Uterus (tissue), 4 donors: Measurements from ENCODE around the gene VPS4B. TPM values are rescaled to one million over a fixed set of nuclear protein-coding genes. Genes with fewer than 3 reads are reported as not detected.

ENCODE experiments used
- DNase-seq, 2 donors: peaks; one replicate each; pipeline ENCODE4 v3.0.0-alpha.2; 2019 to 2020
- H3K27ac ChIP-seq, 2 donors: fragments of 200-600 bp; sonication (generic); 1 replicate in 1 of 2; 2 replicates in 1 of 2; pipeline ENCODE4 v1.5.1; 2016 to 2018
- H3K27me3 ChIP-seq, 2 donors: fragments of 200-600 bp; sonication (generic); one replicate each; pipeline ENCODE4 v1.5.1; 2018 to 2019; ENCODE audit warnings: control low read depth in 1 of 2
- H3K36me3 ChIP-seq, 2 donors: fragments of 200-600 bp; sonication (generic); one replicate each; pipeline ENCODE4 v1.5.1; 2019; ENCODE audit warnings: control low read depth in 1 of 2
- H3K4me1 ChIP-seq, 2 donors: fragments of 200-600 bp; sonication (generic); one replicate each; pipeline ENCODE4 v1.5.1; 2018 to 2019; ENCODE audit warnings: control low read depth in 1 of 2
- H3K4me3 ChIP-seq, 2 donors: fragments of 200-600 bp; sonication (generic); 1 replicate in 1 of 2; 2 replicates in 1 of 2; pipeline ENCODE4 v1.5.1; 2018 to 2019; ENCODE audit warnings: mild to moderate bottlenecking in 1 of 2
- H3K9me3 ChIP-seq, 2 donors: fragments of 200-600 bp; sonication (generic); one replicate each; pipeline ENCODE4 v1.5.1; 2019; ENCODE audit warnings: control low read depth in 1 of 2
- CTCF ChIP-seq, 4 experiments: fragments of 200-600 bp in 2 of 4; fragments of 450-650 bp in 2 of 4; sonication (generic) in 2 of 4; IDR thresholded peaks; one replicate each; pipeline ENCODE4 v1.5.1; 2016 to 2019; ENCODE audit warnings: antibody characterized with exemption in 4 of 4, mild to moderate bottlenecking in 2 of 4, moderate library complexity in 1 of 4
- POLR2A ChIP-seq, 2 donors: fragments of 450-650 bp; IDR thresholded peaks; one replicate each; pipeline ENCODE4 v1.6.1; 2016; ENCODE audit warnings: antibody characterized with exemption in 2 of 2, mild to moderate bottlenecking in 1 of 2, moderate library complexity in 1 of 2
- intact Hi-C: fragments of 100-400 bp; cut with DNase I; formaldehyde crosslinking; loops from one replicate; pipeline ENCODE4 v1.15.1; 2023; ENCODE audit warnings: low total_unique reads
- total RNA-seq, 4 donors: library from RNA; depleted of rRNA in 3 of 4; stranded (reverse); fragments of >200 nt in 3 of 4; gene quantifications; one replicate each; pipeline versions ENCODE4 v1.1.0 to v1.2.4, GENCODE V29; 2014 to 2023
- donor health status: DM: yes; HTN: yes; CAD: no.

VPS4B gene
- total RNA-seq, 4 donors from 2014 or later = 32.4 to 214 (median 52.2) TPM

DNA sequence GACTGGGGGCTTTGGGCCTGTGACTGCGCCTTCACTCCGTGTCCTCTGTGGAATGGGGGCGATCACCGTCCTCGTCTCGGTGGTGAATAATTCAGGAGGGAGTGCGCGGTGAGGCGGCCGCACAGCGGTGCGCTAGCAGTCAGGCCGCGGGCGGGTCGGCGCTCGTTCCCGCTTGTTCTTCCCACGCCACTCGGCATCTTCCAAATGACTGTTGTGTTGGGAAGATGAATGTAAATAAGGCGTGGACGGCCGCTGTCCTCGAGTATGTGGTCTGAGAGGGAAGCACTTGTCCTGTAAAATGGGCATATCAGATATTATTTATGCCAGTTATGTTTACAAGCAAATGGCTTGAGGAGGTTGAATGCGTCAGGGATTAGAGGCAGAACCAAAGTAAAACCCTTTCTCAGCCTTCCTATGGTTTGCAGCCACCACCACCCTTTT, 608 bp upstream of the VPS4B start:
- Histone ChIP-seq H3K4me3 (peak overlapping the region; percentile 74 to 88), H3K4me1 (no peaks in the 10 kb centered on the region), H3K36me3 (no peaks in the 10 kb centered on the region), H3K27ac (peak overlapping the region; percentile 97 to 98), H3K9me3 (no peaks in the 10 kb centered on the region), H3K27me3 (no peaks in the 10 kb centered on the region)
- intact Hi-C loops = no loop called here
- TF ChIP-seq POLR2A (IDR thresholded peaks at IDR 0.05) = no peak
- peak in 1 of 4 experiments; percentile 40 for TF ChIP-seq CTCF (IDR thresholded peaks at IDR 0.05)
- DNase-seq = no peak

DNA sequence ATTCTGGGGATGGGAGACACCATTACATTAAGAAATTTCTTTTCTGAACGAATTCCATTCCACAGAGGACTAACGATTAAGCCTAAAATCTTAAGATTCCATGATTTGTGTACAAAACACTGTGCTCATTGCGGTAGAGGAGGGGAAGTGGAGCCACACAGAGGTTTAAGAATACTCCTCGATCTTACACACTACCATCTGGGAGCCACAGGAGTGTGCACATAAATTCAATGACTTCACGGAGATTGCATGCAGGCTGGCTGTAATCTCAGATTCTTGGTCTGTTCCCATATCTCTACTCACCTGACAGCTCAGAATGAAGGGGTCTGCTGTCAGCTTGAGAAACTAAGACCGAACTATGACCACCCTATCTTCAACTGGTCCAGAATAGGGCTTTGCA, 762 bp downstream of the VPS4B start:
- peak overlapping the region; percentile 97 to 98 for H3K27ac ChIP-seq
- no peak for TF ChIP-seq POLR2A (IDR thresholded peaks at IDR 0.05)
- TF ChIP-seq CTCF (IDR thresholded peaks at IDR 0.05) = no peak
- no peaks in the 10 kb centered on the region for H3K27me3 ChIP-seq
- DNase-seq = no peak
- no peaks in the 10 kb centered on the region for H3K9me3 ChIP-seq
- no peaks in the 10 kb centered on the region for H3K4me1 ChIP-seq
- H3K4me3 ChIP-seq = peak overlapping the region; percentile 74 to 88
- intact Hi-C loops = no loop called here
- no peaks in the 10 kb centered on the region for H3K36me3 ChIP-seq

DNA sequence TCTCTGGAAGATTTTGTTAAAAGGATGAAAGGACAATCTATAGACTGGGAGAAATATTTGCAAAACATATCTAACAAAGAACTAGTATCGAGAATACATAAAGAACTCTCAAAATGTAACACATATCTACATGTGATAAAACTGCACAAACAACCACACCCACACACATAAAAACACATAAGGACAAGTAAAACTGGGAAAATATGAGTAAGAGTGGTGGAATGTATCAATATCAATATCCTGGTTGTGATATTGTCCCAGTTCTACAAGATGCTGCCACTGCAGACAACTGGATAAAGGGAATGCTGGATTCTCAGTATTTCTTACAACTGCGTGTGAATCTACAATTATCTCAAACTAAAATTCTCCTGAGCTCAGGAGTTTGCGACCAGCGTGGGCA, 9.3 kb downstream of the VPS4B start:
- Histone ChIP-seq H3K36me3 (no peaks in the 10 kb centered on the region), H3K4me3 (no peak overlapping the region), H3K4me1 (peaks cover 0 to 12% of the 10 kb centered on the region in 2 donors), H3K27ac (no peak overlapping the region), H3K27me3 (no peaks in the 10 kb centered on the region), H3K9me3 (no peaks in the 10 kb centered on the region)
- DNase-seq = no peak
- TF ChIP-seq POLR2A (IDR thresholded peaks at IDR 0.05) = no peak
- no peak for TF ChIP-seq CTCF (IDR thresholded peaks at IDR 0.05)
- intact Hi-C loops = no loop called here

DNA sequence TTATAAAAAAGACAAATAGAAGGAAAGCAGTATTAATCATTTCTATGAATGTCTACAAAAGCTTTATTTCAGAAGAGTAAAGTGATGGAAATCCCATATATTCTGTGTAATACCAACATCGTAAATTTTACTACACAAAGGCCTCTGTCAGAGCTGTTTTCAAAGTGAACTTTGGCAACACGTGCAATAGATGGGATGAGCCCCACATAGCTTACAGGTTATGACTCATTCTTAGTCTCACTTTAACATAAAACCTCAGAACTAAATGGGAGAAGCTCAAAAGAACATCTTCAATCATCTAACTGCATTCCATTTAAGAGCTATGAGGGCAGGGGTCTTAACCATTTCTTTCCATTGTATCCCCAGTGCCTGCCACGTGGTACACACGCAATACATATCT, 11.5 kb downstream of the VPS4B start:
- H3K4me1 ChIP-seq = peaks cover 0 to 17% of the 10 kb centered on the region in 2 donors
- no peak for DNase-seq
- H3K9me3 ChIP-seq = no peaks in the 10 kb centered on the region
- TF ChIP-seq POLR2A (IDR thresholded peaks at IDR 0.05) = no peak
- no peak for TF ChIP-seq CTCF (IDR thresholded peaks at IDR 0.05)
- H3K4me3 ChIP-seq = no peak overlapping the region
- intact Hi-C loops = no loop called here
- peak overlapping the region; percentile 13 to 26 for H3K27ac ChIP-seq
- no peaks in the 10 kb centered on the region for H3K36me3 ChIP-seq
- H3K27me3 ChIP-seq = no peaks in the 10 kb centered on the region

DNA sequence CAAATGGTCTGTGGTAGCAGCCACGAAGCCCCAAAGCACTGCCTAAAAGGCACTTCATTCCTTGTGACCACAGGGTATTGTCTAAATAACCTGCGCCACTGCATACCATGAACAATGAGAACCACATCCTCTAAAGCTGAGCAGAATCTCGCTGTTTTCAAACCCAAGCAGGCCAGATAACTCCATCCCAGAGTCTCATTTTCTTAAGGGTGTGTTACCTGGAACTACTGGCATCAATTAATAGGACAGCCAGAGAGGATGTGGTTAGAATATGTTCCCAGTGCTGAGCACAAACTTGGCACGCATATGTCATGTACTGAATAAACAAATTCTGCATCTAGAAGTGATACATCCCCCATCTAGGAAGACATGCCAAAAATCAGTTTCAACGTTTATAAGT, 13.0 kb downstream of the VPS4B start:
- DNase-seq = no peak
- Histone ChIP-seq H3K4me3 (no peak overlapping the region), H3K9me3 (no peaks in the 10 kb centered on the region), H3K27me3 (no peaks in the 10 kb centered on the region), H3K36me3 (no peaks in the 10 kb centered on the region), H3K27ac (peak overlapping the region in 1 of 2 donors; percentile 12), H3K4me1 (peaks cover 0 to 17% of the 10 kb centered on the region in 2 donors)
- TF ChIP-seq POLR2A (IDR thresholded peaks at IDR 0.05) (no peak), CTCF (IDR thresholded peaks at IDR 0.05) (no peak)
- intact Hi-C loops = no loop called here
